Ascending aorta (tissue), 2 donors: Measurements from ENCODE around the gene RGS19. TPM values are rescaled to one million over a fixed set of nuclear protein-coding genes. Genes with fewer than 3 reads are reported as not detected.
"Not testable (repeated sequence)": the region's sequence is repeated elsewhere in the genome, so short reads cannot be mapped to it uniquely, and the experiment has no call there.

ENCODE experiments used
- DNase-seq, 2 donors: peaks; one replicate each; pipeline ENCODE4 v3.0.0-alpha.2; 2019; ENCODE audit warnings: low spot score in 2 of 2
- H3K27ac ChIP-seq, 2 donors: fragments of 200-600 bp; sonication (generic); one replicate each; pipeline ENCODE4 v1.5.1; 2016 to 2017; ENCODE audit warnings: mild to moderate bottlenecking in 1 of 2
- H3K27me3 ChIP-seq: fragments of 200-600 bp; sonication (generic); one replicate; pipeline ENCODE4 v1.5.1; 2017
- H3K36me3 ChIP-seq, 2 donors: fragments of 200-600 bp; sonication (generic); one replicate each; pipeline ENCODE4 v1.5.1; 2016
- H3K4me1 ChIP-seq, 2 donors: fragments of 200-600 bp; sonication (generic); one replicate each; pipeline ENCODE4 v1.5.1; 2016 to 2017; ENCODE audit warnings: mild to moderate bottlenecking in 1 of 2
- H3K4me3 ChIP-seq, 2 donors: fragments of 200-600 bp; sonication (generic); one replicate each; pipeline ENCODE4 v1.5.1; 2016 to 2017; ENCODE audit warnings: mild to moderate bottlenecking in 1 of 2
- H3K9me3 ChIP-seq, 2 donors: fragments of 200-600 bp; sonication (generic); one replicate each; pipeline ENCODE4 v1.5.1; 2016
- CTCF ChIP-seq, 3 experiments: fragments of 200-600 bp in 2 of 3; fragments of 450-650 bp in 1 of 3; sonication (generic) in 2 of 3; IDR thresholded peaks; one replicate each; pipeline ENCODE4 v1.5.1; 2016 to 2019; ENCODE audit warnings: antibody characterized with exemption in 3 of 3, mild to moderate bottlenecking in 1 of 3, moderate library complexity in 1 of 3
- intact Hi-C: fragments of 100-400 bp; cut with DNase I; formaldehyde crosslinking; loops from one replicate; pipeline ENCODE4 v1.15.1; 2023
- total RNA-seq: library from RNA; depleted of rRNA; stranded (reverse); fragments of >200 nt; gene quantifications from one replicate; pipeline ENCODE4 v1.1.0, GENCODE V29; 2016

RGS19 gene
- total RNA-seq: 109 TPM

GRCh38 chr20:64079273-64080012, at the start of gene RGS19:
TSS of gene RGS19 (minus strand) at chr20:64079518. CDS start at chr20:64076886, 2,632 bp downstream.
- DNase-seq: peak in 1 of 2 donors; percentile 83
- no peaks in the 10 kb centered on the region for H3K9me3 ChIP-seq
- H3K4me3 ChIP-seq: peak within 1 kb of the TSS; percentile 63 to 90
- TF ChIP-seq CTCF (IDR thresholded peaks at IDR 0.05): no peak
- peaks cover 7% of the 10 kb centered on the region for H3K27me3 ChIP-seq
- peaks cover 17 to 30% of the 10 kb centered on the region in 2 donors for H3K4me1 ChIP-seq
- peak within 1 kb of the TSS; percentile 73 to 78 for H3K27ac ChIP-seq
- H3K36me3 ChIP-seq: peaks cover under 1 to 2% of the 10 kb centered on the region in 2 donors
- intact Hi-C loops: loop anchor here (5.0 kb wide), 1 partner anchor 43 kb away; no protein-coding TSS in a partner anchor

GRCh38 chr20:64123517-64123916, 44.2 kb upstream of the RGS19 start:
- not testable (repeated sequence) for H3K36me3 ChIP-seq

GRCh38 chr20:64122927-64123326, 43.6 kb upstream of the RGS19 start:
- H3K4me1 ChIP-seq, H3K27me3 ChIP-seq, H3K36me3 ChIP-seq, H3K9me3 ChIP-seq, H3K4me3 ChIP-seq, H3K27ac ChIP-seq, DNase-seq: not testable (repeated sequence)
- intact Hi-C loops: loop anchor here (5.0 kb wide), 1 partner anchor 41 kb away; the partner anchor contains the start of genes LKAAEAR1 and OPRL1

More at GRCh38 chr20:64123517-64123916, 44.2 kb upstream of the RGS19 start:
- intact Hi-C loops: loop anchor here (5.0 kb wide), 1 partner anchor 41 kb away; the partner anchor contains the start of genes LKAAEAR1 and OPRL1
- DNase-seq, H3K4me1 ChIP-seq, H3K27ac ChIP-seq, H3K27me3 ChIP-seq, H3K4me3 ChIP-seq, H3K9me3 ChIP-seq: not testable (repeated sequence)

GRCh38 chr20:64121586-64121985, 42.3 kb upstream of the RGS19 start:
- H3K36me3 ChIP-seq: no peaks in the 10 kb centered on the region
- H3K4me1 ChIP-seq: no peaks in the 10 kb centered on the region
- peak in 1 of 2 donors; percentile 34 for DNase-seq
- H3K4me3 ChIP-seq: no peak overlapping the region
- H3K27ac ChIP-seq: no peak overlapping the region
- TF ChIP-seq CTCF (IDR thresholded peaks at IDR 0.05): no peak
- H3K9me3 ChIP-seq: no peaks in the 10 kb centered on the region
- H3K27me3 ChIP-seq: peaks cover 6% of the 10 kb centered on the region
- intact Hi-C loops: loop anchor here (5.0 kb wide), 1 partner anchor 39 kb away; the partner anchor contains the start of genes LKAAEAR1 and OPRL1

- Histone ChIP-seq H3K9me3 (no peaks in the 10 kb centered on the region), H3K27ac (no peak overlapping the region), H3K36me3 (no peaks in the 10 kb centered on the region), H3K4me3 (peak overlapping the region in 1 of 2 donors; percentile 22), H3K4me1 (no peaks in the 10 kb centered on the region), H3K27me3 (peaks cover 6% of the 10 kb centered on the region)
- intact Hi-C loops: loop anchor here (1.0 to 5.0 kb wide), 2 partner anchors 38 to 81 kb away; partner anchors contain the start of genes LKAAEAR1 and OPRL1
- DNase-seq: peak in 1 of 2 donors; percentile 60
- no peak for TF ChIP-seq CTCF (IDR thresholded peaks at IDR 0.05)
Measured at GRCh38 chr20:64119681-64120341, 40.5 kb upstream of the RGS19 start.

- H3K9me3 ChIP-seq: no peaks in the 10 kb centered on the region
- peaks cover 6% of the 10 kb centered on the region for H3K27me3 ChIP-seq
- DNase-seq: peak in 1 of 2 donors; percentile 50
- no peaks in the 10 kb centered on the region for H3K36me3 ChIP-seq
- H3K4me3 ChIP-seq: no peak overlapping the region
- no peaks in the 10 kb centered on the region for H3K4me1 ChIP-seq
- H3K27ac ChIP-seq: no peak overlapping the region
- intact Hi-C loops: no loop called here
- no peak for TF ChIP-seq CTCF (IDR thresholded peaks at IDR 0.05)
Measured at GRCh38 chr20:64119301-64119680, 40.0 kb upstream of the RGS19 start.

- DNase-seq, H3K4me1 ChIP-seq, H3K27me3 ChIP-seq, H3K27ac ChIP-seq, intact Hi-C loops, H3K9me3 ChIP-seq, H3K36me3 ChIP-seq, H3K4me3 ChIP-seq: not testable (repeated sequence)
Measured at GRCh38 chr20:64117432-64117777, 38.1 kb upstream of the RGS19 start.
